ENCODE measurements around the gene AKNAD1.

The AKNAD1 gene

GRCh38 chr1:108831225-108831624 lies 25.7 kb downstream of the AKNAD1 start:
- no peak for DNase-seq (ENCODE audit: low read depth in 2 of 2)

GRCh38 chr1:108830119-108831008 lies 26.5 kb downstream of the AKNAD1 start:
- DNase-seq (ENCODE audit: low read depth in 2 of 2), result no peak

- DNase-seq (ENCODE audit: low read depth in 2 of 2), result no peak
Observed at GRCh38 chr1:108829498-108829916, 27.4 kb downstream of the AKNAD1 start.

- peak; percentile 20 to 43 for DNase-seq (ENCODE audit: low read depth in 2 of 2)
Observed at GRCh38 chr1:108828074-108828961, 28.6 kb downstream of the AKNAD1 start.

- no peak for DNase-seq (ENCODE audit: low read depth in 2 of 2)
Observed at GRCh38 chr1:108826081-108826635, 30.7 kb downstream of the AKNAD1 start.

- no peak for DNase-seq (ENCODE audit: low read depth in 2 of 2)
Observed at GRCh38 chr1:108824051-108824450, 32.8 kb downstream of the AKNAD1 start.

GRCh38 chr1:108823632-108824031 lies 33.3 kb downstream of the AKNAD1 start:
- no peak for DNase-seq (ENCODE audit: low read depth in 2 of 2)

- DNase-seq (ENCODE audit: low read depth in 2 of 2), result no peak
Observed at GRCh38 chr1:108819878-108820277, 37.0 kb downstream of the AKNAD1 start.

- no peak for DNase-seq (ENCODE audit: low read depth in 2 of 2)
Observed at GRCh38 chr1:108817811-108818210, 39.1 kb downstream of the AKNAD1 start.

- DNase-seq (ENCODE audit: low read depth in 2 of 2), result no peak
Observed at GRCh38 chr1:108817016-108817415, 39.9 kb downstream of the AKNAD1 start.

- DNase-seq (ENCODE audit: low read depth in 2 of 2), result no peak
Observed at GRCh38 chr1:108816049-108816893, 40.6 kb downstream of the AKNAD1 start.

GRCh38 chr1:108815566-108815965 lies 41.3 kb downstream of the AKNAD1 start:
- DNase-seq (ENCODE audit: low read depth in 2 of 2), result no peak

GRCh38 chr1:108814343-108815125 lies 42.4 kb downstream of the AKNAD1 start:
- DNase-seq (ENCODE audit: low read depth in 2 of 2), result no peak

- DNase-seq (ENCODE audit: low read depth in 2 of 2), result no peak
Observed at GRCh38 chr1:108813326-108813725, 43.6 kb downstream of the AKNAD1 start.

- DNase-seq (ENCODE audit: low read depth in 2 of 2), result no peak
Observed at GRCh38 chr1:108811611-108812010, 45.3 kb downstream of the AKNAD1 start.

- no peak for DNase-seq (ENCODE audit: low read depth in 2 of 2)
Observed at GRCh38 chr1:108808438-108808837, 48.5 kb downstream of the AKNAD1 start.

- no peak for DNase-seq (ENCODE audit: low read depth in 2 of 2)
Observed at GRCh38 chr1:108803548-108803947, 53.3 kb downstream of the AKNAD1 start.

- DNase-seq (ENCODE audit: low read depth in 2 of 2), result no peak
Observed at GRCh38 chr1:108801101-108801500, 55.8 kb downstream of the AKNAD1 start.

GRCh38 chr1:108799001-108799400 lies 57.9 kb downstream of the AKNAD1 start:
- DNase-seq (ENCODE audit: low read depth in 2 of 2), result no peak

GRCh38 chr1:108792420-108792819 lies 64.5 kb downstream of the AKNAD1 start:
- DNase-seq (ENCODE audit: low read depth in 2 of 2), result no peak

GRCh38 chr1:108791790-108792189 lies 65.1 kb downstream of the AKNAD1 start:
- no peak for DNase-seq (ENCODE audit: low read depth in 2 of 2)

Data from stimulated activated CD8-positive, alpha-beta memory T cell treated with anti-CD3 and anti-CD28 coated beads, Interleukin-7, amount 100 ng/mL, for 4 hours (primary cell).